GM19023 (cell line): Measurements from ENCODE around the gene MIB2.
"Not testable (repeated sequence)": the region's sequence is repeated elsewhere in the genome, so short reads cannot be mapped to it uniquely, and the experiment has no call there.

Experiments used
- ATAC-seq: cut with Tn5 transposase; IDR thresholded peaks from one replicate; pipeline ENCODE4 v1.9.1; 2021; ENCODE audit warnings: mild to moderate bottlenecking, moderate library complexity; ENCODE audit not compliant: unreplicated experiment

The MIB2 gene

DNA sequence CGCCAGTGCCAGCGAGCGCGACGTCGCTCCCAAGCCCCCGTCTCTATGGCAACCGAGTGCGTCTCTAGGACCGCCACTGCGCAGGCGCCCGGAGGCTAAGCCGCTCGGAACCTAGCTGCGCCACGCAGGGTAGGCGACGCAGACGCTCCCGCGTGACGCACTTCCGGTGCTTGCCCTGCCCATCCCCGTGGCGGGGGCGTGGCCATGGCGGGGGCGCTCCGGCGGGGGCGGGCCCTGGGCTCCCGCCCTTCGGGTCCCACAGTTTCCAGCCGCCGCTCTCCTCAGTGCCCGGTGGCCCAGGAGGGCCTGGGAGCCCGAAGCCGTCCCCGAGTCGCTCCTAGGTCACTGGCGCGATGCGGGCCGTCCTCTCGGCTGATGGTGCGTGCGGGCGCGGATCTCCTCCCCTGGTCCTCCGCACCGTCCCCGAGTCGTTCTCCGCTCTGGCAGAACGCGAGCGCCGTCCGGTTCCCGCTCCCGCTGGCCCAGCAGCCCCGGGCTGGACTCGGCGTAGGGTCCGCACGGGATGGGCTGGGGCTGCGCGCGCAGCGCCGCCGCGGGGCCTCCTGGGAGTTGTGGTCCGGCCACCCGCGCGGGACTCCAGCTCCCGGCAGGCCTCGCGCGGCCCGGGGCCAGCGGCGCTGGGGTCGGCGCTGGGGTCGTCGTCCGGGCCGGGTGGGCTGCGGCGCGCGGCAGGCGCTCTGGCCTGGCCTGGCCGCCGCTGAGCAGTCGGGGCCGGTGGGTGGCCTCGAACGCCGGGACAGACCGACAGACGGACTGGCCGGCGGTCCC, at the start of gene MIB2:
TSS of gene MIB2 (plus strand) at position 245 of the 789 bp plus-strand sequence. CDS start 7,953 bp downstream, outside the sequence.
- peak; percentile 84 for ATAC-seq

- ATAC-seq, result no peak
These were observed 48.0 kb upstream of the MIB2 start for GRCh38 chr1:1567152-1567875.

DNA sequence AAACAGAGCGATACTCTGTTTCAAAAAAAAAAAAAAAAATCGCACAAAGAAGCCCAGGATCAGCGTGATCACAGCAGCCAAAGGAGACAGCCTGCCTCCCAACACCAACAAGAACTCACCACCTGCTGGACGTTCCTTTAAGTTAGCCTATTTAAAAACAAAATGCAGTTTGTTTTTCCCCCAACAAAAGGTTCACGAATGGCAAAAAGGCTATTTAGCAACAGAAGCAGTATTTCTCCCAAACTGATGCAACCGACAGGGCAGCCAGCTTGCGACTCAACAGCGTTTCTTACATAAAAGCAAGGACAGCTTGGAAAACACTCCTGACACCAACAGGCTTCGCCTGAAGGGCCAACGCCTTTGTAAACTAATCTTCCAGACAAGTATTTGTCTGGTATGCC, 47.4 kb upstream of the MIB2 start:
- ATAC-seq, result no peak

DNA sequence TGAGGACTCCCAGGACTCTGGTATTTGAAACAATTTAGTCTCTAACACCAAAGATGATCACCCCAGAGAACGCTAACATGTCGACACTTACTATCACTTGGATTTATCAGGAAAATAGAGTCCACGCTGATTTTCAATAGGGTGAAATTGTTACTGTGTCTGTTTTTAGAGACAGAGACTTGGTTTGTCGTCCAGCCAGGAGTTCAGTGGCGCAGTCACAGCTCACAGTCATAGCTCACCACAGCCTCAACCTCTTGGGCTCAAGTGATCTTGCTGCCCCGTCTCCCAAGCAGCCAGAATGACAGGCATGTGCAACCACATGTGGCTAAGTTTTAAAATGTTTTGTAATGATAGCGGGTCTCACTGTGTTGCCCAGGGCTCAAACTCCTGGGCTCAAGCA, 46.0 kb upstream of the MIB2 start:
- ATAC-seq, result no peak

DNA sequence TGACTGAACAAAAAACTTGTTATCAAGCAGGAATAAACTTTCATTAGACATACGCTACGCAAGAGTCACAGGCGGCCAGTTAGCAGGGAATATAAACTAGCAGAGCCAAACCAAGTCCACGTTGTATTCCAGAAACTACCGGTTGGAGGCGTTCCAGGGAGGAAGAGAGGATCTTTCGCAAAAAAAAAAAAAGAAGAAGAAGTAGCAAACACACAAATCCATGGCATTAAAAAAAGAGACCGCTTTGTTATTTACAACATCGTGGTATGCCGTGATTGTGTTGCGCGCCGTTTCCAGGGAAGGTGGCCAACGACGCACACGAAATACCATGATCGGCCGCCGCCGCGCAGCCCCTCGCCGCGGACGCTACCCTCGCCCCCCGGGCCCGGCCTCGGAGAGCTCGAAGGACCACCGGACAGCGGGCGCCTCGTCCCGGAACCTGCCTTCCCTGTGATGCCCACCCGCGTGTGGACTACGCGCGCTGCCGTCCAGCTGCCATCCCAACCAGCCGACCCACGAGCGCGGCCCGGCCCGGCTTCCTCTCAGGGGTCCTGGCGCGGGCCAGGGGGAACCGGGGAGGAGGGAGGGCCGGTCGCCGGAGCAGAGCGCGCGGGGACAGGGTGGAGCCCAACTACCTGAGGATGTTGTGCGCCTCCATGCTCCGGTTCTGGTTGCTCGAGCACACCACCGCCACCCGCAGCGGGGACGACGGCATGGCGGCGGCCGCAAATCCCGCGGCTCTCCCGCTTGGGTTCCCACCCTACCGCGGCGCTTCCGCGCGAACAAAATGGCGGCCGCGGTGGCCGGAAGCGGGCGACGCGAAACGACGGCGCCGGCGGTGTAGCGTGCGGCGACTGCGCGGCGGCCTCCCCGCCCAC, 41.2 kb upstream of the MIB2 start:
- peak; percentile 51 for ATAC-seq

DNA sequence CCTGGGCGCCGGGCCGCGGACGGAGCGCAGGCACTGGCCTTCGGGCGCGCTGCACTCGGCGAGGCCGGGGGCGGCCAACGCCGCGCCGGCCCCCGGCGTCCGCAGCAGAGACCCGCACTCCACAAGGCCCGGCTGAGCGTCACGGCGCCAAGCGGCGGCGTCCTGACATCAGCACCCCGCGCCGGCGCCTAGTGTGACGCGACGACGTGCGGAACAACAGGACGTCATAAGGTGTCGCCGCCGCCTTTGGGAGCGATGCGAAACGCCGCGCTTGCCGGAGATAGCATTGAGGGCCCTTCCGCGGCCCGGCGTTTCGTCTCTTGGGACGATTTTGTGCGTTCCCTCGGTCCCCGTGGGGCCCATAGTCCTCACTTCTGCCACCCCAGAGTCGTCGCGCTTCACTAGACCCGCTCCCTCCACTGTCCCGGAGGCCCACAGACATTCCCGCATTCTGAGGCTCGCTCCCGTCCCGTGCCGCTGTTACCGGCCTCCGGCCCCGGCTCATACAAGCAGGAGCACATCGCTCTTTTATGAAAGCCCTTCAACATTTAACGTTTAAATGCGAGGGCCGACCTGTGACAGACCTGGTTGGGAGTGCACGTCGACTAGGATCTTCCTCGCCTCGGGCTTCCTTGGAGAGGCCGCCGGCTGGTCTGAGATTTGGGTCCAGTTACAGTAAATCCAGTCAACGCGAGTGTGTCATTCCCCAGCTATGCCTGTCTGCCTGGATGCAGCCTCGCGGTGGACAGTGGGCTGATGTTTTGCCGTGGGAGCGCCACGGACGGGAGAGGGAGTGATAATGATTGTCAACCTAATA, 40.4 kb upstream of the MIB2 start, which contains the start of gene SSU72:
TSS of gene SSU72 (minus strand) at position 143 of the 817 bp plus-strand sequence. CDS start 306 bp downstream, outside the sequence.
- peak; percentile 80 for ATAC-seq

GRCh38 chr1:1577367-1578011, 37.8 kb upstream of the MIB2 start:
- no peak for ATAC-seq

DNA sequence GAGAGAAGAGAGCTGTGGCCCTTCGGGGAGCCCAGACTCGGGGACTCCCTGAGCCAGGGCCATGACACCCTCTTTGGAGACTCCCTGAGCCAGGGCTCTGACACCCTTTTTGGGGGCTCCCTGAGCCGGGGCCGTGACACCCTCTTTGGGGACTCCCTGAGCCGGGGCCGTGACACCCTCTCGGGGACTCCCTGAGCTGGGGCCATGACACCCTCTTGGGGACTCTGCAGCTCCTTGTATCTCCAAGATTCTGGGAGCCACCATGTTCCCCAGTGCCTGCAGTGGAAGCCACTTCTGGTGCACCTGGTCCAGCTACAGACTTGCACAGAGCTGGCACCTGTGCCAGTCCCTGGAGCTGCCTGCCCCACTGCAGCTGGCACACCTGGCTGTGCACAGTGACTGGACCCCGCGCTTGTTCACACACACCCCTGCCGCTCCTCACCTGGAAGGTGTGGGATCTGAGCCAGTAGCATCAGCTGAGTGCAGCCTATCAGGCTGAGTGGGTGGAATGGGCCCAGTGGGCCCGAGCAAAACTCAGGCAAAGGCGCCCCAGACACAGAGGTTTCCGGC, 36.8 kb upstream of the MIB2 start:
- ATAC-seq, result no peak

- ATAC-seq, result no peak
These were observed 32.5 kb upstream of the MIB2 start for GRCh38 chr1:1582585-1583346.

- ATAC-seq, result no peak
These were observed 31.8 kb upstream of the MIB2 start for GRCh38 chr1:1583347-1584010.

DNA sequence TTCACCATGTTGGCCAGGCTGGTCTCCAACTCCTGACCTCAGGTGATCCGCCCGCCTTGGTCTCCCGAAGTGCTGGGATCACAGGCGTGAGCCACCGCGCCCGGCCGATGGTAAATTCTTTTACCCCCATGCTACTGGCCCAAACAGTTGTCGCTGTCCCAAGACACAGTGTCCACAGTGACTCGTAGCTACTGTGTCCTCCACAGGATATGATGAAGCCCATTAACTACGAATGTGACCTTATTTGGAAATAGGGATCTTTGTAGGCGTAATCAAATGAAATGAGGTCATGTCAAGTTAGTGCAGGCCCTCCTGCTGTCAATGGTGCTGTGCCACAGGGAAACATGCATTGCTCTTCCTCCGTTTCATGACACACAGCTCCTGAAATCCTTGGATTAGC, 23.8 kb upstream of the MIB2 start:
- no peak for ATAC-seq

DNA sequence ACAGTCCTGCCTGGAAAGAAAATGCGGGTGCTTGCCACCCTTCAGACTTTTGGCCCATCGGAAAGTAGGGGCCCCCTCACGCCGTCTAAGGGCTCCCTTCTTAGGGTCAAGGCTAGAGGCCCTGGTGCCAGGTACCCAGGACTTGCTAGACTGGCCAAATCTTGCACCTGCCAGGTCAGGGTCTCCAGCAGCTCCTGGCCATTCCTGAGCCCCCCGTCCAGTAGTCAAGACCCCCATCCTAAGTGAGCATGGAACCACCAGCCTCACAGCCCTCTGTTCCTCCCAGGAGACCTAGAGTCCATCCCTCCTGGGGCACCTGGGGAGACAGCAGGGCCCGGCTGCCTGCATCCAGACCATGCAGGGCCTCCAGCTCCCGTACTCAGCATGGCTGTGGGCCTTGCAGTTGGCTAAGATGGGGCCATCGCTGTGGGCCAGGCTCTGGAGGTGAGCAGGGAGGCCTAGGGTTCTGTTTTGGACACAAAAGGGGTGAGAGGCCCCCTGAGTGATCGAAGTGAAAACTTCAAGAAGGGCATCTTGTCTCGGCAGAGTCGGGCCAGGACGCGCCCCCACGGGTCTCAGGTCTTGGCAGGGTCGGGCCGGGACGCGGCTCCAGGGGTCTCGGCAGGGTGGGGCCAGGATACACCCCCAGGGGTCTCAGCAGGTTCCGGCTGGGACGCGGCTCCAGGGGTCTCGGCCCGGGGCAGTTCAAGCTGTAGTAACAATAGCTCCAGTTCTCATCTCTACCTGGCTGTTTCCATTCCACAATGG, 21.3 kb upstream of the MIB2 start:
- no peak for ATAC-seq

DNA sequence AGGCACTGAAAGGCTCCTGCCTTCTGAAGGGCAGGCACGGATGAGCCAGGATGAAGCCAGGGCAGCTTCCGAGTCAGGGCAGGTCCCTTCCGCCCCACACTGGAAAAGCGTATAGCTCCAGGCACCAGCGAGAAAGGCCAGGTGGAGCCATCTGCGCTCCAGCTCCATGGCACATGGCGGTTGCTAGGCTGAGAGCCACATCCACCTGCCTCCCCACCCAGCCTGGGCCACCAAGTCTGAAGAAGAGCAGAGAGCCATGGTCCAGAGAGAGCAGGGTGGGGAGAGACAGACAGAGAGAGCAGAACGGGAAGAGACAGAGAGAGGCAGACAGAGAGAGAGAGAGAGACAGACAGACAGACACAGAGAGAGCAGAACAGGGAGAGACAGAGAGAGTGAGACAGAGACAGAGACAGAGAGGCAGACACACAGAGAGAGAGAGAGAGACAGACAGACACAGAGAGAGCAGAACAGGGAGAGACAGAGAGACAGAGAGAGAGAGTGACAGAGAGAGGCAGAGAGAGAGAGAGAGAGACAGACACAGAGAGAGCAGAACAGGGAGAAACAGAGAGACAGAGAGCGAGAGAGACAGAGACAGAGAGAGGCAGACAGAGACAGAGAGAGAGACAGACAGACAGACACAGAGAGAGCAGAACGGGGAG, 20.6 kb upstream of the MIB2 start:
- no peak for ATAC-seq

- not testable (repeated sequence) for ATAC-seq
These were observed 20.0 kb upstream of the MIB2 start for GRCh38 chr1:1595341-1595740.

GRCh38 chr1:1596493-1597274, 18.6 kb upstream of the MIB2 start:
- no peak for ATAC-seq

- no peak for ATAC-seq
These were observed 17.9 kb upstream of the MIB2 start for GRCh38 chr1:1597275-1597930.
